T-helper 2 cell treated with Interferon-gamma antibody and Interleukin-4, amounts not matched to agents 100 ng/mL and 5 ng/mL, for 36 hours (primary cell): Measurements from ENCODE around the gene GRID2. TPM values are rescaled to one million over a fixed set of nuclear protein-coding genes. Genes with fewer than 3 reads are reported as not detected.
"Not testable (repeated sequence)": the region's sequence is repeated elsewhere in the genome, so short reads cannot be mapped to it uniquely, and the experiment has no call there.

Experiments used
- intact Hi-C: fragments of 100-400 bp; cut with micrococcal nuclease; formaldehyde crosslinking; loops from one replicate; pipeline ENCODE4 v1.15.1; 2023
- total RNA-seq: library from RNA; stranded (reverse); gene quantifications from 2 replicates; pipeline ENCODE4 v1.2.3, GENCODE V29; 2022

The GRID2 gene
- total RNA-seq, 1 donor from 2014 or later: not detected

DNA sequence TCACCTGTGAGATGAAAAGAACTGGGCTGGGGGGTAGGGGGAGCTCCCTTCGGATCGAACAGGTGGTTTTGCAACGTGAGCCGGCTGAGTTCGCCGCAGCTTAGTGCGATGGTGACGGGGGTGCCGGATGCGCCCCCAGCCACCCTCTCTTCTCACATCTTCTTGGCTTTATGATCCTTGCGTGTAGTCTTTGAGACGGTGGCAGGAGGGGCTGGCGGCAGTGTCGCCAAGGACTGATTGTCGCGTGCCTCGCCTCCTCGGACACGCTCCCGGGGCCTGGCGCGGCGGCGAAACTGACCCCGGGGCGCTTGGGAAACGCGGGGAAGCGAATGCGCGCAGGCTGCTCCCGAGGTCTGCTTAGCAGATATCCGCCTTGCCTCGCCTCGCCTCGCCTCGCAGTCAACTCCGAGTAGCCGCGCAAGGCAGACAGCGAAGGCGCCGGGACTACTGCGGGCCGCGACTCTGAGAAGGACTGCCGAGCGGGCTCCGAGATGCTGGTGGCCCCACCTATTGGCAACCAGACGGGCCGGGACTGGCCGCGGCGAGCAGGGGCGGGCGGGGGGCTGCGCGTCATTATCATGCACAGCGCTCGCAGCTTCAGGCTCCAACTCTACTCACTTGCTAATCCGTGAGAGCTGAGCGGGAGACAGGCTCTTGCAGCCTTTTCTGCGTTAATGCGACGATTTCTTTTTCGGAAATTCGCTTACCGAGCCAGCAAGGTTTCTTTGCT is 1.5 kb downstream of the GRID2 start:
- intact Hi-C loops: loop anchor here (5.0 kb wide), 1 partner anchor 1527 kb away; no protein-coding TSS in a partner anchor

GRCh38 chr4:92305878-92306520 is 2.2 kb downstream of the GRID2 start:
- intact Hi-C loops: loop anchor here (5.0 kb wide), 1 partner anchor 1526 kb away; no protein-coding TSS in a partner anchor

DNA sequence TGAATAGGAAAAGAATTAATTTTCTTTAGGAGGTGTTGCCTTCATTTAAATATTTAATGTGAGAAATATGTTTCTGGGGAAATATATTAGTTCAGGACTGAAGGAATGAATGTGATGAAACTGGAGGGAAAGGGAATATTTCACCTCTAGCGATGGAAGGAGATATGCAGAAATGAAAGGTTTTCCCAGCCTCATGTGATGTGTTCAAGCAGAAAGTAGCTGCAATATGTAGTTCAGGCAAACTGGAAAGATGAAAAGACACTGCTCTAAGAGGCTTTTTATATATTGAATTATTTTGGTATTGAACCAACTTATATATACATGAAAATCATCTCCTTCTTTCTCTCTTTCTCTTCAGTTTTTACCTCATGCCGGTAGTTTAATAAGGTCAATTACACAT is 3.4 kb downstream of the GRID2 start:
- intact Hi-C loops: loop anchor here (5.0 kb wide), 1 partner anchor 1525 kb away; no protein-coding TSS in a partner anchor

DNA sequence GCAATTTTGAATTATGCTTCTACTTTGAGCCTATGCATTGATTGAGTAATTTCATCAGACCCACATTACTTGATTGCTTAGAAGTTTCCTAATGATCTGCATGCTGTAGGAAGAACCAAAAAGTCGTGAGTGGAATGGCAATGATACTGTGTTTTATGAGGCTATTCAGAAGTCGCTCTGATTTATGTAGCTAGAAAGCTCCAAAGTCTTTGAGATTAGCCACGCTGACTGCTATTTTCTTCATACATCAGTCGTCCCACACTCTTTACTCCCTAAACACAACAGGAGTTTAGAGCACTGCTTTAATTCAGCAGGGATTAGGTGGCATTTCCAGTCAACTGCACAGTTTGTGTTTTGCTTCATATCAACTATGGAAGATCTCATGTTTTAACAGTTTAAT is 4.1 kb downstream of the GRID2 start:
- intact Hi-C loops: loop anchor here (5.0 kb wide), 1 partner anchor 1524 kb away; no protein-coding TSS in a partner anchor

- intact Hi-C loops: no loop called here
Measured at GRCh38 chr4:92317047-92317446, 13.3 kb downstream of the GRID2 start.

DNA sequence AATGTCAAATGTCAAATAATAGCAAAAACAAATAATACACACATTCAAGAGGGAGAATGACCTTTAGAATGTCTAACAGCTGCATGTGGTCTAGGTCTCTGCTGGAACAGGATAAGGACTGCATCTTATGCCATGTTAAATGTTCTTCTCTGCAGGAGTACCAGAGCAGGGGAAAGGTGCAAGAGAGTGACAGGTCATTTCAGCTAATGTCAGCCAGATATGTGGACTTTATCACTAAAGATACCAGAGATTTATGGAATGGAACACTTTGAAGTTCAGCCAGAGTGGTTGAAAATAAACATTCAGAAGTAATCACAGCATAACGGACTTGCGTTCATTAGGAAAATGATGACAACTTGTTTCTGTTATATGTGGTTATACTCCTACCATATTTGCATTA is 24.3 kb downstream of the GRID2 start:
- intact Hi-C loops: no loop called here

DNA sequence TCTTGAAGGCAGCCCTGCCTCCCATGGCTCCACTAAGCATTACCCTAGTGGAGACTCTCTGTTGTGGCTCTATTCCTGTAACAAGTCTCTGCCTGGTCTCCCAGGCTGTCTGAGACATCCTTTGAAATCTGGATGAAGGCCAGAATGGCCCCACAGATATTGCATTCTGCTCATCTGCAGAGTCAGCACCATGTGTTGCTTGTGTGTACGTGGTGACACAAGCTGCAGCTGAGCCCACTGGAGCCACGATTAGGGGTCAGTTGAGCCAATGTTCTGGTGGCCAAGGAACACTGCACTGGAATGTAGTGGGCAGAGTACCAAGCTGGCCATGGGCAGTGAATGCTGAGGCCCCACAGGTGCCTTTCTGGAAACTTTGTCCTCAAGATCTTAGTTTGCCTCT is 29.2 kb downstream of the GRID2 start:
- intact Hi-C loops: no loop called here

DNA sequence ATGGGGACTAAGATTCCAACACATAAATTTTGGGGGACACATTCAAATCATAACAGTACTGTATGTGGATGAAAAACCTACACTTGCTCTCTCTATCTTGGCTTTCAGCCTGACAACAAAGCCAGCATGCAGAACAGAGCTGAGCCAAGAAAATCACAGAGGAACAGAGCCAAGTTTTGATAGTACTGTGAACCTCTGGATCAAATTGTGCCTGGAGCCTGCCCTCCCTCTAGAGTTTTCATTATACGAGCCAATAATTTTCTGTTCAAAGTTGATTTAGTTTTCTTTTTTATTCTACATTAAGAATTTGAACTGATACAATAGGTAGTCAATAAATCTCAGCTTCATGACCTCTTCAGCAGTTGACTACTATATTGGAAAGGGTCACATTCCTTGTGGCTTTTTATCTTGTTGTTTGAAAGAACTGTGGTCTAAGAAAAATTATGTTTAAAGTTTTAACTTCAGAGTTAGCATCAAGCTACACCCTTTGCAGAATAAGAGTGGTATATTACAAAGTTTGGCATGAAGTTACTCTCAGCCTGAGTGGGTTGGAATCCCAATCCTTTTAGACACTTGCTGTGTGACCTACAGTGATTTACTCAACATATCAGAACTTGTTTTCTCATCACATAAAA is 31.1 kb downstream of the GRID2 start:
- intact Hi-C loops: no loop called here

DNA sequence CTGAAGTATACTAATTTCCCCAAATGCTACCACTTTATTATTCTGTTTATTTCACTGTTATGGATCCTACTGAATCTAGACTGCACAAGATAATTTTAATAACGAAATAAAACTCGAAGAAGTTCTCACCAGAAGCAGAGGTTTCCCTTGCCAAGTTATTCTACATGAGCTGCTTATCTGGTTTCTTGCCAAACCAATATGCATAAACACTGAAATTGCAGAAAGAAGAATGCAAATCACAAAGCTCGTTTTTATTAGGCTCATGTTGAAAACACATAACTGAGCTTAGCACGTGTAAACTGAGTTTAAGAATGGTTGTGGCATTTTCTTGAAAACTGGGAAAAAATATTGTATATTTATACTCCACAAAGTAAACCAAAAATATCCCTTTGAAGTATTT is 35.9 kb downstream of the GRID2 start:
- intact Hi-C loops: no loop called here

- intact Hi-C loops: no loop called here
Measured at GRCh38 chr4:92344216-92344615, 40.5 kb downstream of the GRID2 start.

GRCh38 chr4:92346289-92346688 is 42.5 kb downstream of the GRID2 start:
- intact Hi-C loops: no loop called here

GRCh38 chr4:92357966-92358365 is 54.2 kb downstream of the GRID2 start:
- intact Hi-C loops: no loop called here

GRCh38 chr4:92359491-92359890 is 55.7 kb downstream of the GRID2 start:
- intact Hi-C loops: no loop called here

GRCh38 chr4:92362028-92362427 is 58.3 kb downstream of the GRID2 start:
- intact Hi-C loops: no loop called here

DNA sequence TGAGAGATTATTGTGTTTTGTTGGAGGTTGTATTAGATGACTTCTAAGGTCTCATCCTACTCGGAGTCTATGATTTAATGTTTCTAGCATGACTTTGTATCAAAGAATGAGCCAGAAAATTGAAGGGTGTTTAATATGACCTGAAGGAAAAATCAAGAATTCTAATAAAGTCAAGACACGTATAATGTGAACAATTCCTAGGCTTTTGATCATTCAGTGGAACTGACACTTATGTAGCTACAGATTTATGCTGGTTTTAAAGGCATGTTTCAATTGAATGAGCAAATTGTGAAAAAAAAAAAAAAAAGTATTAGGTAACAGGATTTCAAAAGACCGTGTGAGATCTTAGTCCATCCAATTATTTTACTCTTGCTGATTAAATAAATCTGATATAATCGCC is 64.9 kb downstream of the GRID2 start:
- intact Hi-C loops: no loop called here

GRCh38 chr4:92381616-92382015 is 77.8 kb downstream of the GRID2 start:
- intact Hi-C loops: no loop called here

DNA sequence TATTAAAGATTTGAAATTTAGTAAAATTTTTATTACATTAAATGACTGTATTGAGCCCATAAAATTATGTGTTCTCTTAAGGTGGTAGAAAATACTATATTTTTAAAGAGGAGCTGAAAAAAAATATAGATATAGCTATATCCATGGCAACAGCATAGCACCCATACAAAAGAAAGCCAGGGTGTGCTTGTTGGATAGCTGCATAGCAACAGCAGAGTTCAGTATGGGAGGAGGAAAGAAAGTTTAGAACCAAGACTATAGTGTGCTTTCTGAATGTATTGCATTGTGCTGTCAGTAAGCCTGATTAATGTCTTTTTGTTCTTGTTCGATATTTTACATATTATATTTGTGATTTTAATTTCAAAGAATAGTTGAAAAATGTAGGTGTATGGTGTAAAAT is 78.4 kb downstream of the GRID2 start:
- intact Hi-C loops: no loop called here

DNA sequence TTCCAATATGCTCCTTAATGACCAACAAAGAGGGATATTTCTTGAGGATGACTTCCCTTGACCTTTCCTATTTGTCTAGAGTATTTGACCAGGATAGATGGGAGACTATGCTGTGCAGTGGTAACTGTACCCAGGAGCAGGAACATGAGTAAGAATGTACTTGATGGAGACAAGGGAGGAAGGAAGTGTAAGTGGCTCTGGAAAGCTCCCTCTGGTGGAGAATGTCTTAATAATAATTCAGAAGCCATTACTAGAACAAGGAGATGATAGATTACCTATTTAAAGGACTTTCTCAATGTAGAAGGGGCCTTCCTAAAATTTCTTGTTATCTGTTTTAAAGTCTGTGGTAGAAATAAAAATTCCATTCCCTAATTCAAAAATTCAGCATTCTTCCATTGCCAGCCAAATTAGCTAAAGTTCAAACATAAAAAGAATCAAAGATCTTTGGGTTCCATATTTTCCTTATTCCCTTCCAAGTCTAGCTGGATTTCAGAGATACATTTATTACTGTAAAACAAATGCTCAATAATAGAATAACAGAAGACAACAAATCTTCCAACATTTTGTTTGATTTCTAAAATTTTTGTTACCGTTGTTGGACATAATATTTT is 83.8 kb downstream of the GRID2 start:
- intact Hi-C loops: no loop called here

DNA sequence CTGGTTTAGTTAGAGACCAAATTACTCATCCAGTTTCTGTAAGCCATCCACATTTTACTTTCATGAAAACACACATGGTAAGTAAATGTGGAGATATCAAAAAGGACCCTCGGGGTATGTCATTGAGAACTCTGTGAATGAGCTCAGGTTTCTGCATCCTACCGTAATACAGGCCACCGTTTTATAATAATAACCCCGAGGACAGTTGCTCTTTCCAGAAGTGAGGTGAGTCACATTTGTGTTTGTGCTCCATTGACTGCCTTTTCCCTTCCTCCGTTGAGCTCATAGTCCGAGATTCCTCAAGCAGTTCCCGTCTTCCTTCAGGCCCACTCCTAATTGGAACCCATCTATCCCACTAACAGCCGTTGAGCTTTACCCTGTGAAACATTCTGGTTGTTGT is 95.3 kb downstream of the GRID2 start:
- intact Hi-C loops: no loop called here

GRCh38 chr4:92403525-92403924 is 99.8 kb downstream of the GRID2 start:
- intact Hi-C loops: not testable (repeated sequence)

GRCh38 chr4:92406488-92406887 is 102.7 kb downstream of the GRID2 start:
- intact Hi-C loops: no loop called here

- intact Hi-C loops: no loop called here
Measured at GRCh38 chr4:92421920-92422319, 118.2 kb downstream of the GRID2 start.
